ENCODE measurements around the gene ADD1.

The ADD1 gene

DNA sequence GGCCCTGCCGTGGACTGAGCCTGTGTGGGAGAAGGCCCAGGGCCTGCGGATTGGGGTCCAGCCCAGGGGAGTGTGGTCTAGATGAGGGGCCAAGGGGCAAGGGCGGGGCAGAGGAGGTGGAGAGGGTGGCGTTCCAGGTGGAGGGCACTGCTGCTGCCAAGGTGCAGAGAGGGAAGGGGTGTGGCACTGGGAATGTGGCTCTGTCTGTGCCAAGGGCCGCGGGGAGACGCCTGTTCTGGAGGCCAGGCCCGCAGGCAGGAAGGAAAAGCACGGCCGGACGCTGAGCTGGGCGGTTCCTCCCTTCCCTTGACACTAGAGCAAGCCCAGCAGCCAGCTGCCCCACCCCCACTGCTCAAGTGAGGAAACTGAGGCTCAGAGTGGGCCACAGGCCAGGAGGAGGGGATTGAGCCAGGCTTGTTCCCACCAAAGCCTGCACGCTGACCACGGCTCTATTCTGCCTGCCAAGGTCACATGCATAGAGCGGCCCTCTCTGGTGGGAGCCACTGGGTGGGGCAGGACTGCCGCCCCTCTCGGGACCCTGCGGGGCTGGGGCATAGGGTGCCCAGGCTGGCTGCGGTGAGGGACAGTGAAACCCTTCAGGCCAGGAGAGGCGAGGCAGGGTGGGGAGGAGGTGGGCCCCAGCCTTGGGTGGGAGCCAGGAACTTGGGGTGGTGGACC lies 37.8 kb upstream of the ADD1 start:
- no peak overlapping the region for H4K5ac ChIP-seq (ENCODE audit: low read length)
- H2BK5ac ChIP-seq (ENCODE audit: low read length) = no peak overlapping the region
- no peak overlapping the region for H4K8ac ChIP-seq (ENCODE audit: low read depth, low read length)
- H3K18ac ChIP-seq (ENCODE audit: low read length) = no peak overlapping the region
- no peak overlapping the region for H2BK120ac ChIP-seq (ENCODE audit: low read depth, low read length)
- no peak overlapping the region for H3K27ac ChIP-seq (ENCODE audit: low read depth, low read length)
- no peaks in the 10 kb centered on the region for H3K79me1 ChIP-seq (ENCODE audit: low read length)
- no peak overlapping the region for H2BK15ac ChIP-seq (replicated peaks; ENCODE audit: low read depth)
- no peak overlapping the region for H3K23ac ChIP-seq (ENCODE audit: low read length)
- H3K9ac ChIP-seq (ENCODE audit: low read length) = no peak overlapping the region
- H3K4me1 ChIP-seq (ENCODE audit: control insufficient read depth, low read depth, low read length) = no peaks in the 10 kb centered on the region
- H3K56ac ChIP-seq (ENCODE audit: low read length) = no peak overlapping the region
- no peaks in the 10 kb centered on the region for H3K79me2 ChIP-seq (ENCODE audit: control insufficient read depth, insufficient read depth, low read length)
- no peak overlapping the region for H3K4me2 ChIP-seq (ENCODE audit: low read length)
- H3K4me3 ChIP-seq (ENCODE audit: low read length) = no peak overlapping the region
- no peak overlapping the region for H2AK5ac ChIP-seq (ENCODE audit: low read length)
- DNase-seq = no peak
- no CpG with 5 or more reads among the region's 20 CpGs for WGBS (ENCODE audit: extremely low coverage, insufficient coverage, low lambda C conversion rate)
- no peak overlapping the region for H3K4ac ChIP-seq (ENCODE audit: low read depth, low read length)
- no peaks in the 10 kb centered on the region for H3K27me3 ChIP-seq (ENCODE audit: insufficient read depth, low read length, poor library complexity)
- no peaks in the 10 kb centered on the region for H3K36me3 ChIP-seq (ENCODE audit: control insufficient read depth, insufficient read depth, low read length)

- Histone ChIP-seq H4K5ac (ENCODE audit: low read length) (no peak overlapping the region), H2BK5ac (ENCODE audit: low read length) (no peak overlapping the region), H3K9ac (ENCODE audit: low read length) (no peak overlapping the region), H3K79me1 (ENCODE audit: low read length) (no peaks in the 10 kb centered on the region), H3K56ac (ENCODE audit: low read length) (no peak overlapping the region), H3K27ac (ENCODE audit: low read depth, low read length) (no peak overlapping the region), H3K79me2 (ENCODE audit: control insufficient read depth, insufficient read depth, low read length) (no peaks in the 10 kb centered on the region), H3K36me3 (ENCODE audit: control insufficient read depth, insufficient read depth, low read length) (no peaks in the 10 kb centered on the region), H3K4me2 (ENCODE audit: low read length) (no peak overlapping the region), H3K18ac (ENCODE audit: low read length) (no peak overlapping the region), H2AK5ac (ENCODE audit: low read length) (no peak overlapping the region), H3K27me3 (ENCODE audit: insufficient read depth, low read length, poor library complexity) (no peaks in the 10 kb centered on the region), H2BK120ac (ENCODE audit: low read depth, low read length) (no peak overlapping the region), H3K4me3 (ENCODE audit: low read length) (no peak overlapping the region), H3K4me1 (ENCODE audit: control insufficient read depth, low read depth, low read length) (no peaks in the 10 kb centered on the region), H3K4ac (ENCODE audit: low read depth, low read length) (no peak overlapping the region), H4K8ac (ENCODE audit: low read depth, low read length) (no peak overlapping the region), H3K23ac (ENCODE audit: low read length) (no peak overlapping the region), H2BK15ac (replicated peaks; ENCODE audit: low read depth) (no peak overlapping the region)
- no CpG with 5 or more reads among the region's 28 CpGs for WGBS (ENCODE audit: extremely low coverage, insufficient coverage, low lambda C conversion rate)
- no peak for DNase-seq
Measured at GRCh38 chr4:2806390-2807355, 37.0 kb upstream of the ADD1 start.

DNA sequence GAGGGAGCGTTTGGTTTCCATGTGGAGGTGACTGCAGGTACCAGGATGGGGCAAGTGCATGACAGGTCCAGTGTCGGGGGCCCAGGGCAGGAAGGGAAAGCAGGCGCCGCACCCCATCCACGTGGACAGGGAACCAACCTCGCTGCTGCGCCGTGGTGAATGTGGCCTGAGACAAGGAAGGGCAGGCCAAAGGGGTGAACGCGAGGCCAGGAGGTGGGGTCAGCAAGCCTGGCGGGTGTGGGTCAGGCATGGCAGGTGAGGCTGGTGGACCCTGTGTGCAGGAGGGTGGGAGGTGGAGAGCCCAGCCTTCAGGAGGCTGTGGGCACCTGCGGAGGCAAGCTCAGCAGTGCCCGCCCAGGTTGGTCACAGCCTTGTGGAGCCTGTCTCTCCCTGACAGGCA lies 36.1 kb upstream of the ADD1 start:
- peaks cover 5% of the 10 kb centered on the region for H3K4me1 ChIP-seq (ENCODE audit: control insufficient read depth, low read depth, low read length)
- H2AK5ac ChIP-seq (ENCODE audit: low read length) = no peak overlapping the region
- H3K4me3 ChIP-seq (ENCODE audit: low read length) = no peak overlapping the region
- no peak overlapping the region for H2BK15ac ChIP-seq (replicated peaks; ENCODE audit: low read depth)
- no peak overlapping the region for H3K4ac ChIP-seq (ENCODE audit: low read depth, low read length)
- no peak overlapping the region for H4K8ac ChIP-seq (ENCODE audit: low read depth, low read length)
- no peaks in the 10 kb centered on the region for H3K36me3 ChIP-seq (ENCODE audit: control insufficient read depth, insufficient read depth, low read length)
- no peak for DNase-seq
- H3K79me1 ChIP-seq (ENCODE audit: low read length) = no peaks in the 10 kb centered on the region
- H3K9ac ChIP-seq (ENCODE audit: low read length) = no peak overlapping the region
- no peak overlapping the region for H3K23ac ChIP-seq (ENCODE audit: low read length)
- H2BK5ac ChIP-seq (ENCODE audit: low read length) = no peak overlapping the region
- H3K18ac ChIP-seq (ENCODE audit: low read length) = no peak overlapping the region
- H3K27ac ChIP-seq (ENCODE audit: low read depth, low read length) = no peak overlapping the region
- no peaks in the 10 kb centered on the region for H3K27me3 ChIP-seq (ENCODE audit: insufficient read depth, low read length, poor library complexity)
- H3K79me2 ChIP-seq (ENCODE audit: control insufficient read depth, insufficient read depth, low read length) = no peaks in the 10 kb centered on the region
- H3K56ac ChIP-seq (ENCODE audit: low read length) = no peak overlapping the region
- no peak overlapping the region for H4K5ac ChIP-seq (ENCODE audit: low read length)
- H3K4me2 ChIP-seq (ENCODE audit: low read length) = no peak overlapping the region
- no CpG with 5 or more reads among the region's 13 CpGs for WGBS (ENCODE audit: extremely low coverage, insufficient coverage, low lambda C conversion rate)
- H2BK120ac ChIP-seq (ENCODE audit: low read depth, low read length) = no peak overlapping the region

DNA sequence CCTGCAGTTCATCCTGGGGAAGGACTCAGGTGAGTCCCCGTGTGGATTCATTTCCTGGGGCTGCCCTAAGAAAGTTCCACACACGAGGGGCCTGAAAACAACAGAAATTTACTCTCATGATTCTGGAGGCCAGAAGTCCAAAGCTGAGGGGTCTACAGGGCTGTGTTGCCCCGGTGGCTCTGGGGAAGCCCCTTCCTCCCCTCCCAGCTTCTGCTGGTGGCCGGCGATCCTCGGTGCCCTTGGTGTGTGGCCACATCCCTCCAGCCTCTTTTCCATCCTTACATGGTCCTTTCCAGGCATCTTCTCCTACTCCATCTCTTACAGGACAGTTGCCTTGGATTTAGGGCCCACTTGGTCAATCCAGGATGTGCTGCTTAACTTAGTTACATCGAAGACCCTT lies 35.6 kb upstream of the ADD1 start:
- H4K8ac ChIP-seq (ENCODE audit: low read depth, low read length) = no peak overlapping the region
- peaks cover 5% of the 10 kb centered on the region for H3K4me1 ChIP-seq (ENCODE audit: control insufficient read depth, low read depth, low read length)
- no peak overlapping the region for H3K4me3 ChIP-seq (ENCODE audit: low read length)
- no peaks in the 10 kb centered on the region for H3K79me1 ChIP-seq (ENCODE audit: low read length)
- H3K36me3 ChIP-seq (ENCODE audit: control insufficient read depth, insufficient read depth, low read length) = no peaks in the 10 kb centered on the region
- H2BK15ac ChIP-seq (replicated peaks; ENCODE audit: low read depth) = no peak overlapping the region
- no CpG with 5 or more reads among the region's 7 CpGs for WGBS (ENCODE audit: extremely low coverage, insufficient coverage, low lambda C conversion rate)
- H4K5ac ChIP-seq (ENCODE audit: low read length) = no peak overlapping the region
- no peak for DNase-seq
- no peak overlapping the region for H3K23ac ChIP-seq (ENCODE audit: low read length)
- no peak overlapping the region for H3K56ac ChIP-seq (ENCODE audit: low read length)
- H2AK5ac ChIP-seq (ENCODE audit: low read length) = no peak overlapping the region
- H3K18ac ChIP-seq (ENCODE audit: low read length) = no peak overlapping the region
- H2BK5ac ChIP-seq (ENCODE audit: low read length) = no peak overlapping the region
- no peaks in the 10 kb centered on the region for H3K27me3 ChIP-seq (ENCODE audit: insufficient read depth, low read length, poor library complexity)
- no peak overlapping the region for H3K9ac ChIP-seq (ENCODE audit: low read length)
- H3K27ac ChIP-seq (ENCODE audit: low read depth, low read length) = no peak overlapping the region
- H3K4me2 ChIP-seq (ENCODE audit: low read length) = no peak overlapping the region
- no peak overlapping the region for H2BK120ac ChIP-seq (ENCODE audit: low read depth, low read length)
- no peak overlapping the region for H3K4ac ChIP-seq (ENCODE audit: low read depth, low read length)
- H3K79me2 ChIP-seq (ENCODE audit: control insufficient read depth, insufficient read depth, low read length) = no peaks in the 10 kb centered on the region

DNA sequence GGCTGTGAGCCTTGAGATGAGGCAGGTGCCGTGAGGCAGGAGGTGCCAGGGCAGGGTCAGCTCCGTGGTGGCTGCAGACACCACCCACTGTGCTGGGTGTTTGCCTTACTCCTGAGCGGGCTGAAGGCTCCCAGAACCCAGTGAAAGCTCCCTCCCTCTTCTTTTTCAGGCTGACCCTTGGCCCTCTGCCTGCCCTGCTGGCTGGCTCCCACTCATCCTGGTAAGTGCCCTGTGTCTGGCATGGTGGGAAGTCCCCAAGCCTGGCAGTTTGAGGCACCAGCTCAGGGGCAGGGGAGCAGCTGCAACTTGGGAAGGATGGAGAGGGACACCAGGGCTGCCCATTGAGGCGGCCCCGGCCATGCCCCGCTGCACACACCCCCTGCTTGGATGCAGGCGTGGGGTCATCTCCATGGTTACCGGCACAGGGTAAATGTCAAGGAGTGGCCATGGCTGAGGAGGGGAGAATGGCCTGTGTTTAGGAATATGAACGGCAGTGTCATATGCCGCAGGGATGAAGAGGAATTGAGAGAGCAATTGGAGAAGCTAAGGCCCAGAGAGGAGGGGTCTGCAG lies 33.9 kb upstream of the ADD1 start:
- peaks cover 5% of the 10 kb centered on the region for H3K4me1 ChIP-seq (ENCODE audit: control insufficient read depth, low read depth, low read length)
- no peaks in the 10 kb centered on the region for H3K27me3 ChIP-seq (ENCODE audit: insufficient read depth, low read length, poor library complexity)
- no peak overlapping the region for H3K4me3 ChIP-seq (ENCODE audit: low read length)
- no peak for DNase-seq
- no peak overlapping the region for H2BK120ac ChIP-seq (ENCODE audit: low read depth, low read length)
- no peak overlapping the region for H2AK5ac ChIP-seq (ENCODE audit: low read length)
- H3K4ac ChIP-seq (ENCODE audit: low read depth, low read length) = no peak overlapping the region
- H4K5ac ChIP-seq (ENCODE audit: low read length) = no peak overlapping the region
- H3K56ac ChIP-seq (ENCODE audit: low read length) = no peak overlapping the region
- no peak overlapping the region for H3K27ac ChIP-seq (ENCODE audit: low read depth, low read length)
- no peaks in the 10 kb centered on the region for H3K79me2 ChIP-seq (ENCODE audit: control insufficient read depth, insufficient read depth, low read length)
- H2BK15ac ChIP-seq (replicated peaks; ENCODE audit: low read depth) = no peak overlapping the region
- no peaks in the 10 kb centered on the region for H3K79me1 ChIP-seq (ENCODE audit: low read length)
- no CpG with 5 or more reads among the region's 10 CpGs for WGBS (ENCODE audit: extremely low coverage, insufficient coverage, low lambda C conversion rate)
- H2BK5ac ChIP-seq (ENCODE audit: low read length) = no peak overlapping the region
- no peak overlapping the region for H3K4me2 ChIP-seq (ENCODE audit: low read length)
- H3K18ac ChIP-seq (ENCODE audit: low read length) = no peak overlapping the region
- no peaks in the 10 kb centered on the region for H3K36me3 ChIP-seq (ENCODE audit: control insufficient read depth, insufficient read depth, low read length)
- H4K8ac ChIP-seq (ENCODE audit: low read depth, low read length) = no peak overlapping the region
- H3K9ac ChIP-seq (ENCODE audit: low read length) = no peak overlapping the region
- no peak overlapping the region for H3K23ac ChIP-seq (ENCODE audit: low read length)

Measured in mesendoderm (in vitro differentiated cells).